Stimulated activated CD8-positive, alpha-beta memory T cell treated with anti-CD3 and anti-CD28 coated beads, Interleukin-15, amount 100 ng/mL, for 4 hours (primary cell): ENCODE measurements around the gene CACUL1.
A peak's percentile ranks its signal among the peaks of the same experiment; 100 is the strongest.
"Not testable (repeated sequence)": the region's sequence is repeated elsewhere in the genome, so short reads cannot be mapped to it uniquely, and the experiment has no call there.

ENCODE experiments used
- DNase-seq, 2 donors: peaks; one replicate each; pipeline ENCODE4 v3.0.0-alpha.2; 2020; ENCODE audit warnings: low read depth in 2 of 2

CACUL1 gene

DNA sequence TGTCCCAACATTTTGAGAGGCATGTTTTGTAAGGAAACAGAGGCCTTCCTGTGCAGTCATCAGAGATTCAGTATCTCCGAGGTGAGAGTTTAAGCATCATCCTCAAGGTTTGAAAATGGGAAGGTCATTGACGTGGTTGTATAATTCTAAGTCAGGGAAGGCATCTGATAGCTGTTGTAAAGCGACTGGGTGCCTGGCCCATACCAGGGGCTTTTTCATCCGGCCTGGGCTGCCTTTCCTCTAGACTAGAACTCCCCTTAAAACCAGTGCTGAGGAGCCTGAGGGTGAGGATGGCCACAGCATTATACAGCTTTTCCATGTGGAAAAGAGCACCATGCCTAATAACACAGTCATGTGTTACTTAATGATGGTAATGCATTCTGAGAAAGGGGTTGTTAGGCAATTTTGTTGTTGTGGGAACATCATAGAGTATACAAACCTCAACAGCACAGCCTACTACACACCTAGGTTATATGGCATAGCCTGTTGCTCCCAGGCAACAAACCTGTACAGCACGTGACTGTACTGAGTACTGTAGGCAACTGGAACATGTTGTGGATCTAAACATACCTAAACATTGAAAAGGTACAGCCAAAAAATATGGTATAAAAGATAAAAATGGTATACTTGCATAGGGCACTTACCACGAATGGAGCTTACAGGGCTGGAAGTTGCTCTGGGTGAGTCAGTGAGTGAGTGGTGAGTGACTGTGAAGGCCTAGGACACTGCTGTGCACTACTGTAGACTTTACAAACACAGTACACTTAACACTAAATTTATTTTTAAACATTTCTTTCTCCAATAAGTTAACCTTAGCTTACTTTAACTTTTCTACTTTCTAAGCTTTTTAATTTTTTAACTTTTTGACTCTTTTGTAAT is 13.5 kb upstream of the CACUL1 start:
- DNase-seq: no peak

DNA sequence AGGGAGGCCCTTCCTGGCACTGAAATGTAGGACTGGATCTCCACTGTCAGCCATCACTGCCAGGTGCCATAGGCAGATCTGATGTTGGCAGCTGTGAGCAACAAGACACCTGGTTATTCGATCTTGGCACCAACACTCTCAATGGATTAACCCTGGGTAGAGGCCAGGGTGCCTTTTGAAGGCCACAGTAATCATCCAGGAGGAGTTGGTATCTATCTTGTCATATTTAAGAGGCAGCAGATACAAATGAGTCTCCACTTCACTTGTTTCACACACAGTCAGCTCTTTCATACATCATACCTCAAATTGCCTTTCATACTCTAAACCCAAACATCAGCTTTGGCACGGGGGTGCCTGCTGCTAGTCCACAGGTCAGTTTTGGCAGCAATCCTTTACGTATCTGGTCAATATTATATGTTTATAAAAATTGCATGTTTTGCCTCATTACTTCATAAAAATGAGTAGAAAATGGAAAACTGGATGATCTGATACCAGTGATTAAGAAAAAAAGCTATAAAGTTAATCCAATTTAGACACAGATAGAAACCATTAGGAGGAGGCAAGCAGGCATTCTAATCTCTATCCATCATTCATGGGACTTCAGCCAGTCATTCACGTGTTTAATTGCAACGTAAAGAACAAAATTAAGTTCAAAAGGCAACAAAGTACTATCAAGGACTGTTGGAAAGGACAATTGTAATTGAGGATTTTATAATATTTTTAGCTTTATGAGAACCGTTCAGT is 12.7 kb upstream of the CACUL1 start:
- no peak for DNase-seq

DNA sequence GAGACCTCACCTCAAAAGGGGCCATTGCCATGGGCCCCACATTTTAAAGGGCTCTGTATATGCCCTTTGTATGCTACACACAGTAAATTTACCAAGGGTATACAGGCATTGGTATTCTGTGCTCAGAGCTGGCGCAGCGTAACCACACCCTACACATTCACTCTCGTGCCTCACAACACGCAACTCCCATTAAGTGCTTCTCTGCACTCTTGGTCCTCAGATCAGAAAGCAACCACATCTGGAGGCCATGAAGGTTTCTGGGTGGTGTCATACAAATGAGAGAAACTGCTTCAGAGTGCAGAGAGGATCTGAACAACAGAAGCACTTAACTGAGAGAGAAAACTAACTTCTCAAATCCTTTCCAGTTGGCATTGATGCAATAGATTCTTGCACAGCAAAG is 9.4 kb upstream of the CACUL1 start:
- no peak for DNase-seq

DNA sequence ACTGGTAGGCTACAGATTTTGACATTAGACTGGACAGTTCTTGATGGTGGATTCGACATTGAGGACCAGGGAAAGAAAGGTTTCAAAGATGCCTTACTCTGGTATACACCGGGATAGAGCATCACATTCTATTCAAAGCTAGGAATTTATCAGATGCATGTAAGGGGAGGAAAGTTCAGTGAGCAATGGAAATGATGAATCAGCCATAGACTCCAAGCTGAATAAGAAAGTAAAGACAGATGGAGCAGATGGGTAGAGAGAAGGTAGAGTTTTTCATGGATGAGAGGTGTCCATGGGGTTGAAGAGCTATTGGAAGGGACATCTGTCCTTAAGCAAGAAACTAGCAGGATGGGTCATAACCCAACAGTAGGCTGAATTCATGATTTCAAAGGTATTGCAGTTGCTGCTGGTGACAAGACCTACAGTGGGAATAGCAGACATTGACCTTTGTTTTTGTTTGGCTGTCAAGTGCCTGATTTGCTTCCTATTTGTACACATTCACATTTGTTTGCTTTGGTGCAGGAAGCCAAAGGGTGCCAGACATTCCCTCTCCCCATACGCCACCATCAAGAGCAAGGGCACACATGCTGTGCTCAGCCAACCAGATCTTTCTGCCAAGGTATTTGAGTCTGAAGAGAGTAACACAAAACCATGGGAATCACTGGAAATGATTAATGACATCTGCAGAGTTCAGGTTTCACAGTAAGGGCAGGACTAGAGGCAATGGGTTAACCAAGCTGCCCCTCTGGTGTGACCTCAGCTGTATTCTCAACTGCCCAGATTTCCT is 8.6 kb upstream of the CACUL1 start:
- DNase-seq: no peak

DNA sequence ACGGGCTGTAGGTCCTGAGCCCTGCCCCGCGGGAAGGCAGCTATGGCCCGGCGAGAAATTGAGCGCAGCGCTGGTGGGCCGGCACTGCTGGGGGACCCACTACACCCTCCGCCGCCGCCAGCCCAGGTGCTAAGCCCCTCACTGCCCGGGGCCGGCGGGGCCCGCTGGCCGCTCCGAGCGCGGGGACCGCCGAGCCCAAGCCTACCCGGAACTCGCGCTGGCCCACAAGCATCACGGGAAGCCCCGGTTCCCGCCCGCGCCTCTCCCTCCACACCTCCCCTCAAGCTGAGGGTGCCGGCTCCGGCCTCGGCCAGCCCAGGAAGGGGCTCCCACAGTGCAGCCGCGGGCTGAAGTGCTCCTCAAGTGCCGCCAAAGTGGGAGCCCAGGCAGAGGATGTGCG is 5.5 kb upstream of the CACUL1 start:
- no peak for DNase-seq

DNA sequence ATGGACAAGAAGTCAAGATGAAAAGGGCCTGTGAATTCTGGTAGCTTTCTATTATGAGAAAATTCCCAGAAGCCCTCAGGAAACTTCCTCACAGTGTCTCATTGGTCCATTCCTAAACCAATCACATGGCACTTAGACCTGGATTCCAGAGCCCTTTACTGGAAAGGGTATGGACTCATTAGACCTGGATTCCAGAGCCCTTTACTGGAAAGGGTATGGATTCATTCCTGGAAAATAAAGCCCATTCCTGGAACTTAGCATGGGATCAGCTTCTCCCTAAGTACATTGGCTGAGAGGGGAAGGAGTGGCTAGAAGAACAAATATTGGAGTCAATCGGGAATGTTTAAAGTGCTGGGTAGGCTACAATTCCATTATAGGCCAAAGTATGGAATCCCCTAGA is 3.7 kb upstream of the CACUL1 start:
- DNase-seq: no peak

DNA sequence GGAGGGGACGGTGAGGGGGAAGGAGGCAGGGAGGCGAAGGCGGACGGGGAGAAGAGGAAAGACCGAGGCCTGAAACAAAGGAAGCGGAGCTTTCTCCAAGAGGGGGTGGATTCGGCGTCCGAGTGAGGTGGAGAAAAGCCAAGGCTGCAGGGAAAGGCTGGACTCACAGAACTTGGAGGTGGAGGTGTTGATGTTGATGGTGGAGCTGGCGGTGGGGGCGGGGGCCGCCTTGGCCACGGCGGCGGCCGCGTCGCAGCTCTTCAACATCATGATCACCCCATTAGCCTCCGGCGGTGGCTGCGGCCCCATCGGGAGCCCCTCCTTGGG is 578 bp downstream of the CACUL1 start:
- peak in 1 of 2 donors; percentile 16 for DNase-seq

DNA sequence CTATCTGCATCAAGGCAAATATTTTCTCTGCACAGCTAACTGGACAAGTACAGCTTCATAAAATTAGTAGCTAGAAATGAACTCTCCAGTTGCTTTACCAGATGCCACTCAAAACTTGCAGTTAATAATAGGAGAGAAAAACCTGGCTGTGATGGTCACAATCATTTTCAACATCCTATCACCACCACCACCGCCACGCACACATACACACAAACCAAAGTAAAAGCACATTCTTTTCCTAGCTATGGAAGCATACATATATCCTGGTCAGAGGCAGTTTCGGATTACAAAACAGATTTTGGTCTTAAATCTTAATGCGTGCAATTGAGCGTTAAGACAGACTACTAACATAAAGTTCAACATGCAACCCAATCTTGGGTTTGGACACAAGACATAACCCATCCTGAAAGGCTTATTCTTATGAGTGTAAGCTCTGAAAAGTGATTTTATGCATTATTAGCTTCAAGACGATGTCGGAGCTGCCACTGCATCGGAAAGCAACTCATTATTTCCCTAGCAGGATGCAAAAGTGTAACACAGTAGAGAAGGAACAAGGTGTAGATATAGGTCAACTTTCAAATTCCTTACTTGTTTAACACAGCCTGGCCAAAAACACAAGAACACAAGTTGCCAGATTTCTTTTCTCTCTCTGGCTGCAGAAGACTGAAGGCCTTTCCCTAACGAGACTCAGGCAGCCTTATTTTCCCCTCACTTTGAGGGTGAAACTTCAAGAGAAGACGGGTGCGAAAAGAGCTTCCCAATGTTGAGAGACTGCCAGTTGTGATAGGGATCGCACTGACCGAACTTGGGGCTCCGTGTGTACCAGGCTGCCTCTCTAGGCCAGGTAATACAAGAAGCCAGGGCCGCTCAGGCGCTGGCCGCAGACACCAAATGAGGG is 1.2 kb downstream of the CACUL1 start:
- no peak for DNase-seq

DNA sequence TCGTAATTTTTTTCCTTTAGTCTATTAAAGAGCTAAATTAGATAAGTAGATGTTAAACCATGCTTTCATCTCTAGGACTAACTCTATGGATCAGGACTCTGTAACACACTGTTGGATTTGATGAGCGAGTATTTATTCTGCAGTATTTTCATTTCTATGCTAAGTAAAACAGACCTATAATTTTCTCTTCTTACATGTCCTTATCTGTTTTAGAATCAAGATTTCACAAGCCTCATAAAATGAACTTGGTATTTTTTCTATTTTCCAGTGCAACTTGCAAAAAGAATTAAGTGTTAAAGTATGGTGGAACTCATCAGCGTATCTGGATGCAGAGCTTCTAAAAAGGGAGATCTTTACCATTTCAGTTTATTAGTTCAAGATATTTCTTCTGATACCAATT is 2.4 kb downstream of the CACUL1 start:
- no peak for DNase-seq

DNA sequence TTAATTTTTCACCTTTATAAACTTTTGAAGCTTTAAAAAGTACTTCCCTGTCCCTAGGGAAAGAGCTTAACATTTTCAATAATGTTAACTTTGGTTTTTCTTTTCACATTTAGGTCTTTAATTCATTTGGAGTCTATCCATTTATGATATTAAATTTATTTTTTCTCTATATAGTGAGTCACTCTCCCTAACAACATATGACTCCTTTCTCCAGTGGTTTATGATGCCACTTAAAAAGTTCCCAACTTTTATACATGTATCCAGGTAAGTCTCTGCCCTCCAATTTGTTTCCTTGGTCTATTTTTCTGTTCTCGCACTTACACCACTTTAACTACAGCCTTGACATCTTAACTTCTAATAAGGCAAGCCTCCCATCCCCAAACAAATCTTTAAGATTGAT is 3.5 kb downstream of the CACUL1 start:
- DNase-seq: no peak

DNA sequence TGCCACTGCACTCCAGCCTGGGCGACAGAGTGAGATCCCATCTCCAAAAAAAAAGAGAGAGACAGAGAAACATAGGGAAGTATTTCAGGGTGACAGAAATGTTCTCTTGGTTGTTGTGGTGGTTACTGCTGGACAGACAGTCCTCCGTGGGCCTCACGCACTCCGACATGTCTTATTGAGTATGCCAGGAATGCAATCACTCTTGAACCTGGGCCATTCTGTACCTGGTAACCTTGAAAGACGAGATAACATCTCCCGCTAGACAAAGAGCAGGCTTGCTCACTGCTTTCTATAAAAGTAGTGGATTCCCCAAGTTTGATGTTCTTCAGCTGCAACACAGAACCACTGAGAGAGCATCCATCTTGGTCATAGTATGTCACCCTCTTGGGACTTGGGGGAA is 6.7 kb downstream of the CACUL1 start:
- no peak for DNase-seq

DNA sequence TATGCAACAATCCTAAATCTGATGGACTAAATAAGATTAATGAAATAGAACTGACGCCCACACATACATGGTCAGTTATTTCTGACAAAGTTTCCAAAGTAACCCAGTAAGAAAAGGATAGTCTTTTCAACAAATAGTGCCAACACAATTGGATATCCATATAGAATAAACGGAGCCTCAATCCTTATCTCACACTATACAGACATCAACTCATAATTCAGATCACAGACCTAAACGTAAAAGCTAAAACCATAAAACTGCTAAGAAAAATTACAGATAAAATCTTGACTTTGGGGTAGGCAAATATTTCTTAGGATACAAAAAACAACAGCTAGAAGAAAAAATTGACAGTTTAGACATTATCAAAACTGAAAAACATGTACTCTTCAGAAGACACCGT is 8.5 kb downstream of the CACUL1 start:
- DNase-seq: no peak

DNA sequence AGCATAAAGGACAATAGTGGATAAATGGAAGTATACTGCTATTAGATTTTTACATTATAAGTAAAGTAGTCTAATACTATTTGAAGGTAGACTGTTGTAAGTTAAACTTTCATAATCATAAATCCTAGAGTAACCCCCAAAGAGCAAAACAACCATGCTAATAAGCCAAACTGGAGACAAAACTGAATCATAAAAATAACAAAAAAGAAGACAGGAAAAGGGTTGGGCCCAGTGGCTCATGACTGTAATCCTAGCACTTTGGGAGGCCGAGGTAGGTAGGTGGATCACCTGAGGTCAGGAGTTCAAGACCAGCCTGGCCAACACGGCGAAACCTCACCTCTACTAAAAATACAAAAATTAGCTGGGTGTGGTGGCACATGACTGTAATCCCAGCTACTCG is 9.7 kb downstream of the CACUL1 start:
- DNase-seq: no peak

DNA sequence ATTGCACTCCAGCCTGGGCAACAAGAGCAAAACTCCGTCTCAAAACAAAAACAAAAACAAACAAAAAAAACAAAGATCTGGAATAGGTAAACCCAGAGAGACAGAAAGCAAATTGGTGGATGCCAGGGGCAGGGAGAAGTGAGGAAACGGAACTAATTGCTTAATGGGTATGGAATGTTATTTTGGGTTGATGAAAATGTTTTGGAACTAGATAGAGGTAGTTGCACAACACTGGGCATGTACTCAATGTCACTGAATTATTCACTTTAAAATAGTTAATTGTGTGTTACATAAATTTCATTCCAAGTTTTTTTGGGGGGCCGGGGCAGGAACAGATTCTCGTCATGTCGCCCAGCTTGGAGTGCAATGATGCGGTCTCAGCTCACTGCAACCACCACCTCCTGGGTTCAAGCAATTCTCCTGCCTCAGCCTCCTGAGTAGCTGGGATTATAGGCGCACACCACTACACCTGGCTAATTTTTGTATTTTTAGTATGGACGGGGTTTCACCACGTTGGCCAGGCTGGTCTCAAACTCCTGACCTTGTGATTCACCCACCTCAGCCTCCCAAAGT is 10.3 kb downstream of the CACUL1 start:
- not testable (repeated sequence) for DNase-seq

DNA sequence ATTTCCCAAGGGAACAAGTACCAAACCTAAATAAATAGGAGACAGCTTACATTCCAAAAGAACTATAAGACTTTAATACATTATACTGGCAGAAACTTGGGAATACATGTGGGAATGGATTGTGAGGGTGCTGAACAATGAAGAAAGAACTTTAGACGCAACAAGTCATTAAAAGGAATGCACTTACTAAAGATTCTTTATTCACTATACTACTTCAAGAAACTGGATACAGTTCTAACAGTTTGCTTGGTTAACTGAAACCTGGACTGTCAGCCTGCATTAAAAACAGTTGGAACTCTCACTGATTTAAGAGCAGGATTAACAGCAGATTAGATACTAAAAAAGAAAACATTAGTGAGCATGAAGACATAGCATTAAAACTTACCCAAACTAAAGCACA is 12.0 kb downstream of the CACUL1 start:
- no peak for DNase-seq

DNA sequence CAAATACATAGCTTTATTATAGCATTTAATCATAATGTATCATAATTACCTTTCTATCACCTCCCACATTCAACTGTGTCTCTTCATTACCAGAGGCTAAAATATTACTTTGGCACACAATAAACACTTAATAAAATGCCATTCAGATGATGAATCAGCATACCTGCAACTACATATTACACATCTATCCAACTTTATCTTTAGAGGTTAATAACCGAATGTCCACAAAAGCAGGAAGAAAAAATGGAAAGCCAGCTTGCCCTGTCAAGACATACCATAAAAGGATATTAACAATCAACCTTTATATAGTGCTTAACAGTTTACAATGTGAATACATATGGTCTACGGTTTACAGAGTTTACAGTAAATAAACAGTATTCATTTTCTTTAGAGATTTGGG is 12.7 kb downstream of the CACUL1 start:
- no peak for DNase-seq

DNA sequence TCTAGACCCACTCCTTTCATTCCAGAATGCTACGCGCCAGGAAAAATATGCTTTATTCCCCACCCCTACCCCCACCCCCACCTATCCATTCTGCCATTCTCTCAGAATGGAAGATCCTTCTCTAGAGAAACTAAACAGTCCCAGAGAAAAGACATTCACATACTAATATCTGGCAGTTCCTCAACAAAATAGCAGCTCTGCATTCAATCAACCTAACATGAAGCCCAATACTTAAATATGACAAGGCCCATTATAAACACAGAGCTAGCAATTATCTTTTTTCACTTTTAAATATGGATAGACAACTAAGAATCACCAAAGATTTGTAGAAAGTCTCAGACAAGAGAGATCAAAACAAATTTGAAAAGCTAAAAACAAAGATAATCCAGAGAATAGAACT is 16.4 kb downstream of the CACUL1 start:
- no peak for DNase-seq

DNA sequence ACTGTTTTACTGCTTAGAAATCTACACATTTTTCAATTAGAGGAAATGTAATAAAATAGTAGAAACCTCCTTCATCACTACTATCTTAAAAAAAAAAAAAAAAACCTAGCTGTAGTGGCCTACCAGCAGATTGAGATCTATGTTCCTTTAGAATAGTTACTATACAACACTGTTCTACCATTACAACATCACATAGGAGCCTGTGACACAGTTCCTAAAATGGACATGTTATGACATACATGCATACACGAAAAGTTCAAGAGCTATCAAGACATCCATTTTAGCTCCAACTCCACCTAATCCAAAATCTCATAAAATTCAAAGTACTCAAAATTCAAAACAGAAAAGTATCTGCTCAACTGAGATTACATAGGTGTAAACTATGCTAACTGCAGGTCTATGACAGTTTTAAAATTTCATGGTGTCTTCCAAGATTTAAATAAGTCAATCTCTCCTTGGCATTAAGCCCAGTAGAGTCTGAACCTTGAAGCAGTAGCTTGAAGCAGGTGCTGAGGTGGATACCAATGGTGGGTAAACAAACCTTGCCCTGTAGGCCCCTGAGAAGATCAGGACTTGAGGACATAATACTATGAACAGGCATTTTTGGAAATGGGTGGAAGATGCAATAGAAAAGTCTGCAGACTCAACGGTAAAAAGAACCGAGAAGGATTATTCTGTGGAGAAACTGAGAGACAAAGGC is 17.0 kb downstream of the CACUL1 start:
- DNase-seq: no peak

DNA sequence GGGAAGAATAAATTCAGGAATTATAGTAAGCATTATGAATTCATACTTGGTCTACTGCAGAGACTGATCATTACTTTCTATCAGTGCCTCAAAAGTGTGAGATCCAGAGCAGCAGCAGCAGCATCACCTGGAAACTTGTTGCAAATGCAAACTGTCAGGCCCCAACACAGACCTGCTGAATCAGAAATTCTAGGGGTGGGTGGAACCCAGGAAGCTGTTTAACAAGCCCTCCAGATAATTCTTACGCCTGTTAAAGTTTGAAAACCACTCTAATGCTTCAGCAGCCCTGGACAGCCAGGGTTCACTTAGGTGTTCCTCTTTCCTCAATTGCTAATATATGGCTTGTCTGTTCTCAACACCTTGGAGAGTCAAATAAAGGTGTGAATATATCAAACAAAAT is 19.5 kb downstream of the CACUL1 start:
- DNase-seq: no peak

DNA sequence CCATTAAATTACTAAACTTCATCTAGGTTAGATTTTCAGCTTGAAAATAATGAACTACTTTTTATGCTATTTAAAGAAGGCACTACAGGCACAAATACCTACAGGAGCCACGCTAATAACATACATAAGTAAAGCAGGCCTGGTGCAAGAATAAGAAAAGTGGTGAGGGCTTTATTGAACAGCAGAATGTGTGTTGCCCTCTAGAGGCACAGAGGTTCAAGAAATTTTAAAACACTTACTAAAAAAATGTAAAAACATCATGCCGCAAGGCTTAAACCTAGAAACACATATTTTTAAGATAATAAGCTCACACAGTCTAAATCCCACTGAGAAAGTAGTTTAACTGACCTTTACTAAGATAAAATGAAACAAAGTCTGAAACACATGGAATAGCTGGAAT is 20.3 kb downstream of the CACUL1 start:
- DNase-seq: no peak
